HFF-Myc (cell line): ENCODE results near the gene ZNF646.

Experiments
- DNase-seq: peaks from one replicate; pipeline ENCODE4 v3.0.0-alpha.2; 2011; ENCODE audit warnings: low read depth; ENCODE audit errors: extremely low read depth
- H3K4me3 ChIP-seq: replicated peaks from 2 replicates; pipeline ENCODE4 v1.5.1; 2011; ENCODE audit warnings: low read depth, mild to moderate bottlenecking, control low read depth, low read length
- CTCF ChIP-seq: IDR thresholded peaks from 2 replicates; pipeline ENCODE4 v1.5.1; 2012; ENCODE audit warnings: mild to moderate bottlenecking, low read depth, low read length, control low read depth; ENCODE audit errors: missing control alignments

ZNF646 gene

GRCh38 chr16:31087971-31088370, 13.7 kb downstream of the ZNF646 start:
- no peak for TF ChIP-seq CTCF
- no peak overlapping the region for H3K4me3 ChIP-seq
- DNase-seq: no peak

- no peak within 1 kb of the TSS for H3K4me3 ChIP-seq
- no peak for DNase-seq
- TF ChIP-seq CTCF: no peak
These were observed 14.4 kb downstream of the ZNF646 start, which contains the start of gene PRSS53 for GRCh38 chr16:31088459-31089183. Gene PRSS53 (minus strand): TSS chr16:31088943. CDS start chr16:31088809, 134 bp downstream.

GRCh38 chr16:31089199-31089598, 15.0 kb downstream of the ZNF646 start:
- no peak overlapping the region for H3K4me3 ChIP-seq
- no peak for DNase-seq
- TF ChIP-seq CTCF: no peak

GRCh38 chr16:31090540-31090939, 16.3 kb downstream of the ZNF646 start:
- DNase-seq: no peak
- no peak for TF ChIP-seq CTCF
- no peak overlapping the region for H3K4me3 ChIP-seq

- DNase-seq: no peak
- TF ChIP-seq CTCF: no peak
- H3K4me3 ChIP-seq: peak overlapping the region; percentile 95
These were observed 18.1 kb downstream of the ZNF646 start for GRCh38 chr16:31092330-31092729.

GRCh38 chr16:31093132-31093703, 19.0 kb downstream of the ZNF646 start:
- no peak for DNase-seq
- TF ChIP-seq CTCF: no peak
- H3K4me3 ChIP-seq: peak overlapping the region; percentile 95
